Right atrium auricular region (tissue), 2 donors: ENCODE data around the gene AMBRA1. TPM values are rescaled to one million over a fixed set of nuclear protein-coding genes. Genes with fewer than 3 reads are reported as not detected.

Experiments
- DNase-seq: peaks from one replicate; pipeline ENCODE4 v3.0.0-alpha.2; 2019; ENCODE audit warnings: low spot score
- H3K27ac ChIP-seq, 2 donors: fragments of 200-600 bp; sonication (generic); 1 replicate in 1 of 2; 2 replicates in 1 of 2; pipeline ENCODE4 v1.5.1; 2016 to 2019
- H3K27me3 ChIP-seq, 2 donors: fragments of 200-600 bp; sonication (generic); one replicate each; pipeline versions ENCODE4 v1.5.1 to v1.6.0; 2017 to 2019
- H3K36me3 ChIP-seq: fragments of 200-600 bp; sonication (generic); one replicate; pipeline ENCODE4 v1.5.1; 2016
- H3K4me1 ChIP-seq, 2 donors: fragments of 200-600 bp; sonication (generic); one replicate each; pipeline versions ENCODE4 v1.5.1 to v1.6.0; 2017 to 2019
- H3K4me3 ChIP-seq, 2 donors: fragments of 200-600 bp; sonication (generic); 1 replicate in 1 of 2; 2 replicates in 1 of 2; pipeline ENCODE4 v1.5.1; 2017 to 2019; ENCODE audit warnings: mild to moderate bottlenecking in 1 of 2, moderate library complexity in 1 of 2
- H3K9me3 ChIP-seq, 2 donors: fragments of 200-600 bp; sonication (generic); one replicate each; pipeline ENCODE4 v1.5.1; 2019
- total RNA-seq, 2 donors: library from RNA; depleted of rRNA; stranded (reverse); fragments of >200 nt; gene quantifications; one replicate each; pipeline ENCODE4 v1.1.0, GENCODE V29; 2016
- TF ChIP-seq, protein P1 (sequence below), 2 donors: fragments of 200-600 bp; sonication (generic); IDR thresholded peaks; one replicate each; pipeline ENCODE4 v1.5.1; 2019; ENCODE audit warnings: antibody characterized with exemption in 2 of 2

Gene AMBRA1
- total RNA-seq, 2 donors from 2014 or later, result 16.8 to 22.0 TPM

DNA sequence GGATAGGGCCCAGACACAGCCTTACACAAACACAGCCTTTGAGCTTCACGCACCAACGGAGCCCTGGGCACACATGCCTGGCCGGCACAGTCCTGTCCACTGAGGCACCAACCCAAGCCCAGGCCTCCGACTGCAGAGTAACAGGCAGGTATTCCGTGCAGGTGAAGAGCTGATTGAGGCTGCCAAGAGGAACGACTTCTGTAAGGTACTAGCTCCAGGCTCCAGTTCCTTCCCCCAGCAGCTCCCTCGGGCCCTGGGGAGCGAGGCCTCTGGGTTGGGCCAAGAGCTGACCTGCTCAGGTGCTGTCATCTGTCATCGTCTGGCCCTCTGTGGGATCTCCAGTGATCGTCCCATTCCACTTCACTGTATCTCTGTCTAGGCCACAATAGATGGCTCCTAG, 215.5 kb downstream of the AMBRA1 start:
- H3K27me3 ChIP-seq, result no peaks in the 10 kb centered on the region
- no peak for DNase-seq
- TF ChIP-seq, protein P1, sequence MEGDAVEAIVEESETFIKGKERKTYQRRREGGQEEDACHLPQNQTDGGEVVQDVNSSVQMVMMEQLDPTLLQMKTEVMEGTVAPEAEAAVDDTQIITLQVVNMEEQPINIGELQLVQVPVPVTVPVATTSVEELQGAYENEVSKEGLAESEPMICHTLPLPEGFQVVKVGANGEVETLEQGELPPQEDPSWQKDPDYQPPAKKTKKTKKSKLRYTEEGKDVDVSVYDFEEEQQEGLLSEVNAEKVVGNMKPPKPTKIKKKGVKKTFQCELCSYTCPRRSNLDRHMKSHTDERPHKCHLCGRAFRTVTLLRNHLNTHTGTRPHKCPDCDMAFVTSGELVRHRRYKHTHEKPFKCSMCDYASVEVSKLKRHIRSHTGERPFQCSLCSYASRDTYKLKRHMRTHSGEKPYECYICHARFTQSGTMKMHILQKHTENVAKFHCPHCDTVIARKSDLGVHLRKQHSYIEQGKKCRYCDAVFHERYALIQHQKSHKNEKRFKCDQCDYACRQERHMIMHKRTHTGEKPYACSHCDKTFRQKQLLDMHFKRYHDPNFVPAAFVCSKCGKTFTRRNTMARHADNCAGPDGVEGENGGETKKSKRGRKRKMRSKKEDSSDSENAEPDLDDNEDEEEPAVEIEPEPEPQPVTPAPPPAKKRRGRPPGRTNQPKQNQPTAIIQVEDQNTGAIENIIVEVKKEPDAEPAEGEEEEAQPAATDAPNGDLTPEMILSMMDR (IDR thresholded peaks at IDR 0.05), result no peak
- H3K9me3 ChIP-seq, result no peaks in the 10 kb centered on the region
- H3K36me3 ChIP-seq, result peaks cover 55% of the 10 kb centered on the region
- H3K27ac ChIP-seq, result no peak overlapping the region
- H3K4me1 ChIP-seq, result peaks cover 0 to 28% of the 10 kb centered on the region in 2 donors
- no peak overlapping the region for H3K4me3 ChIP-seq

- H3K27ac ChIP-seq, result no peak overlapping the region
- no peaks in the 10 kb centered on the region for H3K27me3 ChIP-seq
- peaks cover 0 to 26% of the 10 kb centered on the region in 2 donors for H3K4me1 ChIP-seq
- TF ChIP-seq, protein P1 (IDR thresholded peaks at IDR 0.05), result no peak
- H3K4me3 ChIP-seq, result no peak overlapping the region
- DNase-seq, result no peak
- H3K36me3 ChIP-seq, result peaks cover 56% of the 10 kb centered on the region
- no peaks in the 10 kb centered on the region for H3K9me3 ChIP-seq
Observed at GRCh38 chr11:46377831-46378230, 216.0 kb downstream of the AMBRA1 start.

- peaks cover 61% of the 10 kb centered on the region for H3K36me3 ChIP-seq
- DNase-seq, result no peak
- TF ChIP-seq, protein P1 (IDR thresholded peaks at IDR 0.05), result no peak
Observed at GRCh38 chr11:46377290-46377689, 216.5 kb downstream of the AMBRA1 start.

DNA sequence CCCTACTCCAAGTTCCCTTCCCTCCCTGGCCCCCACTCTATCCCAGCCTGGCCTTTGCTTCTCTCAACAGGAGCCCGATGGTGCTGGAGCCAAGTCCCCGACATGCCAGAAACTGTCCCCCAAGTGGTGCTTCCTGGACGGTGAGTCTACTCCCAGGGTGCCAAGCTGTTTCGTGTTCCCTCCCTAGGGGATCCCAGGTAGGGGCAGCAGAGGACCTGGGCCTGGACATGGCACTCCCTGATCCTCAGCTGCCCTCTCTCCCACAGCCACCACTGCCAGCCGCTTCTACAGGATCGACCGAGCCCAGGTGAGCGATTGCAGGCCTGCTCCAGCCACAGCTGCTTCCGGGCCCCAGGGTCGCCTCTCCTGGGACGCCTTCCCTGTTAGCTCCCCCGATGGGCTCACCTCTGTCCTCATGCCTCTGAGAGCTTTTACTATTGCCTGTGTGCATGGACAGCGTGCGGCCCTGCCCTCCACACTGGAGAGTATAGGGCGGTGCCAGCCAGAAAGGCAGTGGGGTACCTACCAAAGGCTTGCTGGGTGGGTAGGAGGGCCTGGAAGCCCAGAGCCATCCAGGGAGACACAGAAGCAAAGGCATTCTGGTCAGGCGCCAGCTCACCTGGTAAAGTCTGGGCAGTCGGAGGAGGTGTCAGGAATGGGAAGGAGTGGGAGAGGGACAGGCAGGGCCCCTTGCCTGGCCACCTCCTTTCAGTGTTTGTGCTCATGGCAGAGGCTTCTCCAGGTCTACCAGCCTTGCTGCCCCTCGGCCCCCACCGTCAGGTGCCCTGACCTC, 217.4 kb downstream of the AMBRA1 start:
- Histone ChIP-seq H3K27ac (no peak overlapping the region), H3K4me1 (peaks cover 0 to 14% of the 10 kb centered on the region in 2 donors), H3K27me3 (no peaks in the 10 kb centered on the region), H3K9me3 (no peaks in the 10 kb centered on the region), H3K36me3 (peaks cover 70% of the 10 kb centered on the region), H3K4me3 (no peak overlapping the region)
- TF ChIP-seq, protein P1 (IDR thresholded peaks at IDR 0.05), result no peak
- no peak for DNase-seq

More at GRCh38 chr11:46377290-46377689, 216.5 kb downstream of the AMBRA1 start:
- no peak overlapping the region for H3K27ac ChIP-seq
- H3K27me3 ChIP-seq, result no peaks in the 10 kb centered on the region
- no peak overlapping the region for H3K4me3 ChIP-seq
- H3K4me1 ChIP-seq, result peaks cover 0 to 21% of the 10 kb centered on the region in 2 donors
- H3K9me3 ChIP-seq, result no peaks in the 10 kb centered on the region

- Histone ChIP-seq H3K4me3 (no peak overlapping the region), H3K4me1 (peaks cover 0 to 9% of the 10 kb centered on the region in 2 donors), H3K27ac (no peak overlapping the region), H3K27me3 (no peaks in the 10 kb centered on the region), H3K9me3 (no peaks in the 10 kb centered on the region), H3K36me3 (peaks cover 77% of the 10 kb centered on the region)
- TF ChIP-seq, protein P1 (IDR thresholded peaks at IDR 0.05), result no peak
- no peak for DNase-seq
Observed at GRCh38 chr11:46375392-46376101, 218.3 kb downstream of the AMBRA1 start.
